ENCODE data around the gene CLRN3. TPM values are rescaled to one million over a fixed set of nuclear protein-coding genes. Genes with fewer than 3 reads are reported as not detected.

The CLRN3 gene
- total and polyA plus RNA-seq, 2 experiments from 2014 or later: not detected

- H2AFZ ChIP-seq: 0 out of 2 replicates have a peak overlapping the region, but pooled peaks have one; percentile 47
- no peaks in the 10 kb centered on the region for H4K20me1 ChIP-seq (replicated peaks; ENCODE audit: insufficient read depth)
- H3K79me2 ChIP-seq (replicated peaks; ENCODE audit: insufficient read depth): no peaks in the 10 kb centered on the region
- H3K27me3 ChIP-seq (ENCODE audit: insufficient read depth): no peaks in the 10 kb centered on the region
- no peak overlapping the region for H3K4me3 ChIP-seq
- Mint-ChIP-seq H3K27me3 (ENCODE audit: insufficient read depth, low read depth, poor library complexity) (peaks cover 2% of the 10 kb centered on the region), H3K9me3 (no peaks in the 10 kb centered on the region), H3K4me1 (peaks cover 18% of the 10 kb centered on the region), H3K27ac (no peak overlapping the region), H3K36me3 (ENCODE audit: low read depth) (no peaks in the 10 kb centered on the region), H3K4me3 (no peak overlapping the region)
- H3K36me3 ChIP-seq (ENCODE audit: insufficient read depth): no peaks in the 10 kb centered on the region
- no peaks in the 10 kb centered on the region for H3F3A ChIP-seq (replicated peaks; ENCODE audit: low read depth)
- H3K4me2 ChIP-seq: no peak overlapping the region
- TF ChIP-seq ZNF331 (CRISPR knock-in tag; IDR thresholded peaks at IDR 0.05; ENCODE audit: low read depth): no peak
- TF ChIP-seq EZH2 (IDR thresholded peaks at IDR 0.05; ENCODE audit: low read depth, unreplicated experiment): no peak
- no peak for TF ChIP-seq JUNB (IDR thresholded peaks at IDR 0.05; ENCODE audit: unreplicated experiment)
- no peak for TF ChIP-seq STAT1 (IDR thresholded peaks at IDR 0.05; ENCODE audit: unreplicated experiment)
- TF ChIP-seq CREB1 (CRISPR knock-in tag; IDR thresholded peaks at IDR 0.05; ENCODE audit: low read depth): no peak
- TF ChIP-seq REST (IDR thresholded peaks at IDR 0.05; ENCODE audit: unreplicated experiment): no peak
- TF ChIP-seq POLR2AphosphoS5 (IDR thresholded peaks at IDR 0.05; ENCODE audit: low read depth): no peak
- no peak for TF ChIP-seq EZH2phosphoT487 (IDR thresholded peaks at IDR 0.05; ENCODE audit: unreplicated experiment)
- TF ChIP-seq ZNF462 (CRISPR knock-in tag; IDR thresholded peaks at IDR 0.05): no peak
- TF ChIP-seq ZNF114 (CRISPR knock-in tag; IDR thresholded peaks at IDR 0.05): no peak
- TF ChIP-seq NANOG (IDR thresholded peaks at IDR 0.05; ENCODE audit: borderline replicate concordance): no peak
- no peak for TF ChIP-seq CTCF (conservative IDR thresholded peaks at IDR 0.05; ENCODE audit: low read depth in 2 of 2)
- no peak for TF ChIP-seq ETS1 (IDR thresholded peaks at IDR 0.05)
- DNase-seq (ENCODE audit: low spot score) (no peak), ATAC-seq (no peak)
- H3K27ac ChIP-seq (ENCODE audit: low read depth): no peak overlapping the region
- H3K9me2 ChIP-seq (ENCODE audit: insufficient read depth): no peaks in the 10 kb centered on the region
- peaks cover 7% of the 10 kb centered on the region; the same call in 1 of the 2 replicates for H3K4me1 ChIP-seq (ENCODE audit: insufficient read depth)
These were observed 40.0 kb upstream of the CLRN3 start for GRCh38 chr10:127932521-127933270.

All from GM23338 (cell line).